ENCODE results near the gene DNLZ.

DNA sequence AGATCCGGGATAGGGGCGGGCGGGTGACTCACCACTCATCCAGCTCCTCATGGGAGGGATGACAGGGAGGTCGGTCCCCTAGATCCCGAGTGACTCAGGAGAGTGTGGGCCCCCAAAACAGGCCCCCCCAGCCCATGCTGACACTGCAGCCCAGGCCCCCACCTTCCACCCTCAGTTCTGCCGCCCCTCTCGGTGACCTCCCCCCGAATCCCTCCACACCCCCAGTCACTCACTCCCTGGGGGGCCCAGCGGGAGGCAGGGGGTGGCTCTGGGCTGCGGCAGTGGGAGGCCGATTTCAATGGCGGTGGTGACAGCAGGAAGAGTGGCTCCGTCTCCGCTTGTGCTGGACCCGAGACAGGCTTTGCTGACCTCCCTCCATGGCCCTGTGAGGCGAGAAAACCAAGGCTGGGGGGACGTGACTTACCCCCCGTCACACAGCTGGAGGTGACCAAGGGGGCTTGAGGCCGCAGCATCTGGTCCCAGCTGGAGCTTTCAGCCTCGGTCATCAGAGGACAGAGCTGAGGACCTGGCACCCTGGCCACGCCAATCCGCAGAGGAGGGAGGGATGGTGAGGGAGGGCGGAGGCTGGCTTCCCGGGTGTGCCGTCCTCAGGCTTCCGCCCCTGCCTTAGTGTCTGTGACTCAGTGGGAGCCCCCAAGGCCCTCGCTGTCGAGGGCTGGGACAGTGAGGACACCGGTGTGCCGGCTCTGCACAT, 27.2 kb downstream of the DNLZ start:
- TF ChIP-seq, protein P1, sequence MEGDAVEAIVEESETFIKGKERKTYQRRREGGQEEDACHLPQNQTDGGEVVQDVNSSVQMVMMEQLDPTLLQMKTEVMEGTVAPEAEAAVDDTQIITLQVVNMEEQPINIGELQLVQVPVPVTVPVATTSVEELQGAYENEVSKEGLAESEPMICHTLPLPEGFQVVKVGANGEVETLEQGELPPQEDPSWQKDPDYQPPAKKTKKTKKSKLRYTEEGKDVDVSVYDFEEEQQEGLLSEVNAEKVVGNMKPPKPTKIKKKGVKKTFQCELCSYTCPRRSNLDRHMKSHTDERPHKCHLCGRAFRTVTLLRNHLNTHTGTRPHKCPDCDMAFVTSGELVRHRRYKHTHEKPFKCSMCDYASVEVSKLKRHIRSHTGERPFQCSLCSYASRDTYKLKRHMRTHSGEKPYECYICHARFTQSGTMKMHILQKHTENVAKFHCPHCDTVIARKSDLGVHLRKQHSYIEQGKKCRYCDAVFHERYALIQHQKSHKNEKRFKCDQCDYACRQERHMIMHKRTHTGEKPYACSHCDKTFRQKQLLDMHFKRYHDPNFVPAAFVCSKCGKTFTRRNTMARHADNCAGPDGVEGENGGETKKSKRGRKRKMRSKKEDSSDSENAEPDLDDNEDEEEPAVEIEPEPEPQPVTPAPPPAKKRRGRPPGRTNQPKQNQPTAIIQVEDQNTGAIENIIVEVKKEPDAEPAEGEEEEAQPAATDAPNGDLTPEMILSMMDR (tag by site-specific recombination; IDR thresholded peaks at IDR 0.05) = no peak
- TF ChIP-seq KLF7 (tag by site-specific recombination; IDR thresholded peaks at IDR 0.05; ENCODE audit: borderline replicate concordance) (no peak), ZNF302 (tag by site-specific recombination; IDR thresholded peaks at IDR 0.05; ENCODE audit: low read depth) (no peak), ZNF266 (tag by site-specific recombination; IDR thresholded peaks at IDR 0.05; ENCODE audit: low read depth) (no peak), ZNF433 (tag by site-specific recombination; IDR thresholded peaks at IDR 0.05; ENCODE audit: low read depth) (no peak), ZNF423 (tag by site-specific recombination; IDR thresholded peaks at IDR 0.05) (no peak), ZNF274 (IDR thresholded peaks at IDR 0.05; ENCODE audit: low read length) (no peak), ZNF274 (tag by site-specific recombination; IDR thresholded peaks at IDR 0.05; ENCODE audit: borderline replicate concordance) (no peak), TCF7L2 (IDR thresholded peaks at IDR 0.05; ENCODE audit: borderline replicate concordance, low read depth, low read length) (no peak), ZNF24 (tag by site-specific recombination; IDR thresholded peaks at IDR 0.05) (no peak), ZBTB1 (tag by site-specific recombination; IDR thresholded peaks at IDR 0.05) (no peak), ZNF155 (tag by site-specific recombination; IDR thresholded peaks at IDR 0.05) (no peak)
- TF ChIP-seq, protein P2, sequence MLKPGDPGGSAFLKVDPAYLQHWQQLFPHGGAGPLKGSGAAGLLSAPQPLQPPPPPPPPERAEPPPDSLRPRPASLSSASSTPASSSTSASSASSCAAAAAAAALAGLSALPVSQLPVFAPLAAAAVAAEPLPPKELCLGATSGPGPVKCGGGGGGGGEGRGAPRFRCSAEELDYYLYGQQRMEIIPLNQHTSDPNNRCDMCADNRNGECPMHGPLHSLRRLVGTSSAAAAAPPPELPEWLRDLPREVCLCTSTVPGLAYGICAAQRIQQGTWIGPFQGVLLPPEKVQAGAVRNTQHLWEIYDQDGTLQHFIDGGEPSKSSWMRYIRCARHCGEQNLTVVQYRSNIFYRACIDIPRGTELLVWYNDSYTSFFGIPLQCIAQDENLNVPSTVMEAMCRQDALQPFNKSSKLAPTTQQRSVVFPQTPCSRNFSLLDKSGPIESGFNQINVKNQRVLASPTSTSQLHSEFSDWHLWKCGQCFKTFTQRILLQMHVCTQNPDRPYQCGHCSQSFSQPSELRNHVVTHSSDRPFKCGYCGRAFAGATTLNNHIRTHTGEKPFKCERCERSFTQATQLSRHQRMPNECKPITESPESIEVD (tag by site-specific recombination; IDR thresholded peaks at IDR 0.05) = no peak
- TF ChIP-seq, protein P3, sequence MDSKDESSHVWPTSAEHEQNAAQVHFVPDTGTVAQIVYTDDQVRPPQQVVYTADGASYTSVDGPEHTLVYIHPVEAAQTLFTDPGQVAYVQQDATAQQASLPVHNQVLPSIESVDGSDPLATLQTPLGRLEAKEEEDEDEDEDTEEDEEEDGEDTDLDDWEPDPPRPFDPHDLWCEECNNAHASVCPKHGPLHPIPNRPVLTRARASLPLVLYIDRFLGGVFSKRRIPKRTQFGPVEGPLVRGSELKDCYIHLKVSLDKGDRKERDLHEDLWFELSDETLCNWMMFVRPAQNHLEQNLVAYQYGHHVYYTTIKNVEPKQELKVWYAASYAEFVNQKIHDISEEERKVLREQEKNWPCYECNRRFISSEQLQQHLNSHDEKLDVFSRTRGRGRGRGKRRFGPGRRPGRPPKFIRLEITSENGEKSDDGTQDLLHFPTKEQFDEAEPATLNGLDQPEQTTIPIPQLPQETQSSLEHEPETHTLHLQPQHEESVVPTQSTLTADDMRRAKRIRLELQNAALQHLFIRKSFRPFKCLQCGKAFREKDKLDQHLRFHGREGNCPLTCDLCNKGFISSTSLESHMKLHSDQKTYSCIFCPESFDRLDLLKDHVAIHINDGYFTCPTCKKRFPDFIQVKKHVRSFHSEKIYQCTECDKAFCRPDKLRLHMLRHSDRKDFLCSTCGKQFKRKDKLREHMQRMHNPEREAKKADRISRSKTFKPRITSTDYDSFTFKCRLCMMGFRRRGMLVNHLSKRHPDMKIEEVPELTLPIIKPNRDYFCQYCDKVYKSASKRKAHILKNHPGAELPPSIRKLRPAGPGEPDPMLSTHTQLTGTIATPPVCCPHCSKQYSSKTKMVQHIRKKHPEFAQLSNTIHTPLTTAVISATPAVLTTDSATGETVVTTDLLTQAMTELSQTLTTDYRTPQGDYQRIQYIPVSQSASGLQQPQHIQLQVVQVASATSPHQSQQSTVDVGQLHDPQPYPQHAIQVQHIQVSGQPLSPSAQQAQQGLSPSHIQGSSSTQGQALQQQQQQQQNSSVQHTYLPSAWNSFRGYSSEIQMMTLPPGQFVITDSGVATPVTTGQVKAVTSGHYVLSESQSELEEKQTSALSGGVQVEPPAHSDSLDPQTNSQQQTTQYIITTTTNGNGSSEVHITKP (tag by site-specific recombination; IDR thresholded peaks at IDR 0.05) = no peak
